ENCODE measurements around the gene SLC35E1.
A peak's percentile ranks its signal among the peaks of the same experiment; 100 is the strongest.

SLC35E1 gene

GRCh38 chr19:16577531-16577985 is 5.3 kb upstream of the SLC35E1 start:
- no peak for DNase-seq (ENCODE audit: extremely low read depth, insufficient read length)
- no peaks in the 10 kb centered on the region for H3K27me3 ChIP-seq (replicated peaks; ENCODE audit: control insufficient read depth, insufficient read depth, low read length)
- H3K36me3 ChIP-seq (ENCODE audit: control insufficient read depth, insufficient read depth, low read length): peaks cover 38% of the 10 kb centered on the region
- no peak for TF ChIP-seq CTCF (IDR thresholded peaks at IDR 0.05; ENCODE audit: insufficient read depth, low read length, poor library complexity, severe bottlenecking)
- H3K4me3 ChIP-seq (replicated peaks; ENCODE audit: low read depth, low read length): no peak overlapping the region

GRCh38 chr19:16576690-16577530 is 4.7 kb upstream of the SLC35E1 start:
- no peak for TF ChIP-seq CTCF (IDR thresholded peaks at IDR 0.05; ENCODE audit: insufficient read depth, low read length, poor library complexity, severe bottlenecking)
- no peaks in the 10 kb centered on the region for H3K27me3 ChIP-seq (replicated peaks; ENCODE audit: control insufficient read depth, insufficient read depth, low read length)
- DNase-seq (ENCODE audit: extremely low read depth, insufficient read length): no peak
- H3K36me3 ChIP-seq (ENCODE audit: control insufficient read depth, insufficient read depth, low read length): peaks cover 37% of the 10 kb centered on the region
- H3K4me3 ChIP-seq (replicated peaks; ENCODE audit: low read depth, low read length): no peak overlapping the region

GRCh38 chr19:16575861-16576689 is 3.9 kb upstream of the SLC35E1 start:
- DNase-seq (ENCODE audit: extremely low read depth, insufficient read length): no peak
- no peak for TF ChIP-seq CTCF (IDR thresholded peaks at IDR 0.05; ENCODE audit: insufficient read depth, low read length, poor library complexity, severe bottlenecking)
- Histone ChIP-seq H3K4me3 (replicated peaks; ENCODE audit: low read depth, low read length) (no peak overlapping the region), H3K36me3 (ENCODE audit: control insufficient read depth, insufficient read depth, low read length) (peaks cover 31% of the 10 kb centered on the region), H3K27me3 (replicated peaks; ENCODE audit: control insufficient read depth, insufficient read depth, low read length) (no peaks in the 10 kb centered on the region)

GRCh38 chr19:16575282-16575681 is 3.1 kb upstream of the SLC35E1 start:
- no peak for TF ChIP-seq CTCF (IDR thresholded peaks at IDR 0.05; ENCODE audit: insufficient read depth, low read length, poor library complexity, severe bottlenecking)
- no peaks in the 10 kb centered on the region for H3K27me3 ChIP-seq (replicated peaks; ENCODE audit: control insufficient read depth, insufficient read depth, low read length)
- H3K36me3 ChIP-seq (ENCODE audit: control insufficient read depth, insufficient read depth, low read length): peaks cover 27% of the 10 kb centered on the region
- H3K4me3 ChIP-seq (replicated peaks; ENCODE audit: low read depth, low read length): no peak overlapping the region
- no peak for DNase-seq (ENCODE audit: extremely low read depth, insufficient read length)

GRCh38 chr19:16573925-16574324 is 1.7 kb upstream of the SLC35E1 start:
- Histone ChIP-seq H3K4me3 (replicated peaks; ENCODE audit: low read depth, low read length) (peak overlapping the region; percentile 79), H3K36me3 (ENCODE audit: control insufficient read depth, insufficient read depth, low read length) (peaks cover 27% of the 10 kb centered on the region), H3K27me3 (replicated peaks; ENCODE audit: control insufficient read depth, insufficient read depth, low read length) (no peaks in the 10 kb centered on the region)
- DNase-seq (ENCODE audit: extremely low read depth, insufficient read length): no peak
- no peak for TF ChIP-seq CTCF (IDR thresholded peaks at IDR 0.05; ENCODE audit: insufficient read depth, low read length, poor library complexity, severe bottlenecking)
